Activated T-cell treated with anti-CD3 and anti-CD28 coated beads, Interleukin-2, amount 50 U/mL, for 4 hours (primary cell): ENCODE measurements around the gene PGPEP1. TPM values are rescaled to one million over a fixed set of nuclear protein-coding genes. Genes with fewer than 3 reads are reported as not detected.
A peak's percentile ranks its signal among the peaks of the same experiment; 100 is the strongest.
"Not testable (repeated sequence)": the region's sequence is repeated elsewhere in the genome, so short reads cannot be mapped to it uniquely, and the experiment has no call there.

ENCODE experiments used
- ATAC-seq, 2 donors: fragments of 200-7000 bp; cut with Tn5 transposase; one replicate each; pipeline ENCODE4 v1.10.0; 2021
- DNase-seq: peaks from one replicate; pipeline ENCODE4 v3.0.0-alpha.2; 2020
- H3K27me3 Mint-ChIP-seq: one replicate; pipeline ENCODE4 v1.8.0; 2021; ENCODE audit warnings: low read depth, mixed read lengths
- H3K36me3 Mint-ChIP-seq: one replicate; pipeline ENCODE4 v1.8.0; 2022; ENCODE audit warnings: mixed read lengths; ENCODE audit not compliant: insufficient read depth
- H3K4me1 Mint-ChIP-seq: one replicate; pipeline ENCODE4 v1.8.0; 2021; ENCODE audit warnings: low read depth, mixed read lengths
- H3K4me3 Mint-ChIP-seq: one replicate; pipeline ENCODE4 v1.8.0; 2021; ENCODE audit warnings: mild to moderate bottlenecking, moderate library complexity, mixed read lengths
- H3K9me3 Mint-ChIP-seq: one replicate; pipeline ENCODE4 v1.8.0; 2021; ENCODE audit warnings: mixed read lengths
- total RNA-seq, 3 donors: library from RNA; stranded (reverse); gene quantifications; one replicate each; pipeline ENCODE4 v1.2.1, GENCODE V29; 2021

The PGPEP1 gene
- total RNA-seq, 3 donors from 2014 or later: 12.8 to 14.7 (median 13.0) TPM

DNA sequence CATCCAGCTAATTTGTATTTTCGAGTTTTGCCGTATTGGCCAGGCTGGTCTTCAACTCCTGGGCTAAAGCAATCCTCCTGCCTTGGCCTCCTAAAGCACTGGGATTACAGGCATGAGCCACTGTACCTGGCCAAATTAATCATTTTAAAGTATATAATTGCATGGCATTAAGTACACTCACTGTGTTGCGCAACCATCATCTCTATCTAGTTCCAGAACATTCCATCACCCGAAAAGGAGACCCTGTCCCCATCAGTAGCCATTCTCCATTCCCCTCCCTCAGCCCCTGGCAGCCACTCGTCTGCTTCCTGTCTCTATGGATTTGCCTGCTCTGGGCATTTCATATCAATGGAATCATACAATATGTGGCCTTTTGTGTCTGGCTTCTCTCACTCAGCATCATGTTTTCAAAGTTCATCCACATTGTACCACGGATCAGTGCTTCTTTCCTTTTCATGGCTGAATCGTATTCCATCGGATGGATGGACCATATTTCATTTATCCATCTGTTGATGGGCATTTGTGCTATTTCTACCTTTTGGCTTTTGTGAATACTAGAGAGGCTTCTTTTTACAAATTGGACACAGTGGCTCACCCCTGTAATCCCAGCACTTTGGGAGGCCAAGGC lies 13.1 kb downstream of the PGPEP1 start:
- no peaks in the 10 kb centered on the region for H3K4me1 Mint-ChIP-seq
- peaks cover 19% of the 10 kb centered on the region for H3K36me3 Mint-ChIP-seq
- H3K27me3 Mint-ChIP-seq: no peaks in the 10 kb centered on the region
- H3K4me3 Mint-ChIP-seq: no peak overlapping the region
- DNase-seq (no peak), ATAC-seq (no peak)
- H3K9me3 Mint-ChIP-seq: no peaks in the 10 kb centered on the region

GRCh38 chr19:18354743-18355142 lies 14.3 kb downstream of the PGPEP1 start:
- DNase-seq, H3K27me3 Mint-ChIP-seq, H3K9me3 Mint-ChIP-seq, H3K4me1 Mint-ChIP-seq, H3K4me3 Mint-ChIP-seq, ATAC-seq: not testable (repeated sequence)
- H3K36me3 Mint-ChIP-seq: peaks cover 28% of the 10 kb centered on the region

- Mint-ChIP-seq H3K9me3 (no peaks in the 10 kb centered on the region), H3K27me3 (no peaks in the 10 kb centered on the region), H3K4me1 (no peaks in the 10 kb centered on the region), H3K36me3 (peaks cover 27% of the 10 kb centered on the region), H3K4me3 (no peak overlapping the region)
- ATAC-seq (no peak), DNase-seq (no peak)
These were observed 16.6 kb downstream of the PGPEP1 start for GRCh38 chr19:18357041-18357440.

DNA sequence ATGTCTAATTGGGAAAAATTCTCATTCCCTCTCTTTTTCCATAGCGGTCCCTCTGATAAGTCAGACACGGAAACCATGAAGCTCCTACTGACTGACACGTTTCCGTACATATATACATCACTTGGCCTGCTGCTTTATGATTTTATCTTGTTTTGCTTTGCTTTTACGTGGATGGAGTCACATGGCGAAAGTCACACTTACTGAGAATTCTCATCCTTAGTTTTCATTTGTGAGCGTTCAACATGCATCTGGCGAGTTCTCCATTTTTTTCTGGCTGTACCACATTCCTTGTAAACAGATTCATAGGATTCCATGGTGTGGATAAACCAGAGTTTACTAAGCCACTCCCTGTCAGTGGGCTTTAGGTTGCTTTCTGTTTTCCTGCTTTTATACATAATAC lies 21.2 kb downstream of the PGPEP1 start:
- ATAC-seq: no peak
- Mint-ChIP-seq H3K27me3 (no peaks in the 10 kb centered on the region), H3K4me1 (no peaks in the 10 kb centered on the region), H3K4me3 (no peak overlapping the region), H3K9me3 (no peaks in the 10 kb centered on the region), H3K36me3 (peaks cover 36% of the 10 kb centered on the region)
- no peak for DNase-seq

GRCh38 chr19:18362934-18363542 lies 22.6 kb downstream of the PGPEP1 start:
- DNase-seq (no peak), ATAC-seq (no peak)
- Mint-ChIP-seq H3K27me3 (no peaks in the 10 kb centered on the region), H3K4me3 (no peak overlapping the region), H3K9me3 (no peaks in the 10 kb centered on the region), H3K36me3 (peaks cover 36% of the 10 kb centered on the region), H3K4me1 (no peaks in the 10 kb centered on the region)

- Mint-ChIP-seq H3K4me1 (no peaks in the 10 kb centered on the region), H3K36me3 (peaks cover 31% of the 10 kb centered on the region)
- no peak for ATAC-seq
These were observed 23.4 kb downstream of the PGPEP1 start for GRCh38 chr19:18363787-18364186.

DNA sequence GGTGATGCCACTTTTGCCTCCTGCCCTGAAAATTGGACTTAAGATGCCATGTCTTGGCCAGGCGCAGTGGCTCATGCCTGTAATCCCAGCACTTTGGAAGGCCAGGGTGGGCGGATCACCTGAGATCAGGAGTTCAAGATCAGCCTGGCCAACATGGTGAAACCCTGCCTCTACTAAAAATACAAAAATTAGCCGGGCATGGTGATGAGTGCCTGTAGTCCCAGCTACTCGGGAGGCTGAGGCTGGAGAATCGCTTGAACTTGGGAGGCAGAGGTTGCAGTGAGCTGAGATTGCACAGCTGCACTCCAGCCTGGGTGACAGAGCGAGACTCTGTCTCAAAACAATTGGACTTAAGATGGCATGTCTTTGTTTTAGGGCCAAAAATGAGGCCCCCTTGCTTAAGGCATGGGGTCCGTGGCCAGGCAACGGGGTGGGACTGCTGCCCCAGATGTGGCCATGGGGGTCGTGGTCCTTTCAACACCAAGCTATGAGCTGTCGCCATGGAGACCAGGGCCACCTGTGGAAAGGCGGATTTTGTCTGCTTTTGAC lies 24.0 kb downstream of the PGPEP1 start:
- H3K27me3 Mint-ChIP-seq, H3K9me3 Mint-ChIP-seq, ATAC-seq, H3K4me3 Mint-ChIP-seq, DNase-seq, H3K4me1 Mint-ChIP-seq: not testable (repeated sequence)
- peaks cover 28% of the 10 kb centered on the region for H3K36me3 Mint-ChIP-seq

More at GRCh38 chr19:18363787-18364186, 23.4 kb downstream of the PGPEP1 start:
- no peaks in the 10 kb centered on the region for H3K9me3 Mint-ChIP-seq
- no peak for DNase-seq
- H3K27me3 Mint-ChIP-seq: no peaks in the 10 kb centered on the region
- no peak overlapping the region for H3K4me3 Mint-ChIP-seq

GRCh38 chr19:18364826-18365528 lies 24.6 kb downstream of the PGPEP1 start:
- DNase-seq (no peak), ATAC-seq (no peak)
- no peaks in the 10 kb centered on the region for H3K27me3 Mint-ChIP-seq
- H3K36me3 Mint-ChIP-seq: peaks cover 24% of the 10 kb centered on the region
- no peaks in the 10 kb centered on the region for H3K9me3 Mint-ChIP-seq
- no peak overlapping the region for H3K4me3 Mint-ChIP-seq
- no peaks in the 10 kb centered on the region for H3K4me1 Mint-ChIP-seq

DNA sequence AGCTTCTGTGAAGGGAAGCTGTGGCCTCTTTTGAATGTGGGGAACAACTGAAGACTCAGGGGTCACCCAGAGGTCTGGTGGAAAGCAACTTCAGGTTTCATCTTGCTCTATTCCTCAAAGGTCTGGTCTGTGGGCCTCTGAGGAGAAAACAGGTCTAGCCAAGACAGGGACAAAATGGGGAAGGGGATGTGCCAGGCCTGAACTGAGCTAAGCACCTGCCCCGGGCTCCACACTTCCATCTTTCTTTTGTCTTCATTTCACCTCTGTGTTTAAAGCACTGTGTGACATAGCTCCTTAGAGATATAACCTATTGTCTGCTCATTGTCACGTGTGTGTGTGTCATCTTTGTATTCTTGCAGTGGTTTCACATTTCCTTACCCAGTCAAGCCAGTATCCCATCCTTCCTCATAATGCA lies 25.6 kb downstream of the PGPEP1 start:
- no peaks in the 10 kb centered on the region for H3K9me3 Mint-ChIP-seq
- no peak for ATAC-seq

GRCh38 chr19:18368504-18369222 lies 28.3 kb downstream of the PGPEP1 start:
- Mint-ChIP-seq H3K4me1 (peaks cover 3% of the 10 kb centered on the region), H3K9me3 (no peaks in the 10 kb centered on the region), H3K27me3 (no peaks in the 10 kb centered on the region)

More for the DNA sequence above, 25.6 kb downstream of the PGPEP1 start:
- peaks cover 24% of the 10 kb centered on the region for H3K36me3 Mint-ChIP-seq
- H3K4me3 Mint-ChIP-seq: no peak overlapping the region
- H3K4me1 Mint-ChIP-seq: no peaks in the 10 kb centered on the region
- no peaks in the 10 kb centered on the region for H3K27me3 Mint-ChIP-seq
- no peak for DNase-seq

GRCh38 chr19:18373407-18373891 lies 33.1 kb downstream of the PGPEP1 start:
- peaks cover 2% of the 10 kb centered on the region for H3K27me3 Mint-ChIP-seq
- ATAC-seq (no peak), DNase-seq (no peak)
- H3K9me3 Mint-ChIP-seq: no peaks in the 10 kb centered on the region
- H3K4me3 Mint-ChIP-seq: no peak overlapping the region
- H3K4me1 Mint-ChIP-seq: peaks cover 10% of the 10 kb centered on the region
- H3K36me3 Mint-ChIP-seq: no peaks in the 10 kb centered on the region

More at GRCh38 chr19:18368504-18369222, 28.3 kb downstream of the PGPEP1 start:
- no peak for ATAC-seq
- no peak for DNase-seq
- peaks cover 18% of the 10 kb centered on the region for H3K36me3 Mint-ChIP-seq
- no peak overlapping the region for H3K4me3 Mint-ChIP-seq

GRCh38 chr19:18373892-18374629 lies 33.7 kb downstream of the PGPEP1 start:
- ATAC-seq (peak; percentile 66 to 87), DNase-seq (no peak)
- Mint-ChIP-seq H3K9me3 (no peaks in the 10 kb centered on the region), H3K36me3 (no peaks in the 10 kb centered on the region), H3K27me3 (peaks cover 2% of the 10 kb centered on the region), H3K4me3 (no peak overlapping the region), H3K4me1 (peaks cover 10% of the 10 kb centered on the region)

GRCh38 chr19:18377026-18377425 lies 36.6 kb downstream of the PGPEP1 start:
- Mint-ChIP-seq H3K36me3 (no peaks in the 10 kb centered on the region), H3K9me3 (no peaks in the 10 kb centered on the region), H3K4me3 (no peak overlapping the region), H3K27me3 (peaks cover 8% of the 10 kb centered on the region), H3K4me1 (peaks cover 10% of the 10 kb centered on the region)
- ATAC-seq (no peak), DNase-seq (no peak)
